ENCODE data around the gene MORN3.
A peak's percentile ranks its signal among the peaks of the same experiment; 100 is the strongest.
"Not testable (repeated sequence)": the region's sequence is repeated elsewhere in the genome, so short reads cannot be mapped to it uniquely, and the experiment has no call there.

The MORN3 gene

DNA sequence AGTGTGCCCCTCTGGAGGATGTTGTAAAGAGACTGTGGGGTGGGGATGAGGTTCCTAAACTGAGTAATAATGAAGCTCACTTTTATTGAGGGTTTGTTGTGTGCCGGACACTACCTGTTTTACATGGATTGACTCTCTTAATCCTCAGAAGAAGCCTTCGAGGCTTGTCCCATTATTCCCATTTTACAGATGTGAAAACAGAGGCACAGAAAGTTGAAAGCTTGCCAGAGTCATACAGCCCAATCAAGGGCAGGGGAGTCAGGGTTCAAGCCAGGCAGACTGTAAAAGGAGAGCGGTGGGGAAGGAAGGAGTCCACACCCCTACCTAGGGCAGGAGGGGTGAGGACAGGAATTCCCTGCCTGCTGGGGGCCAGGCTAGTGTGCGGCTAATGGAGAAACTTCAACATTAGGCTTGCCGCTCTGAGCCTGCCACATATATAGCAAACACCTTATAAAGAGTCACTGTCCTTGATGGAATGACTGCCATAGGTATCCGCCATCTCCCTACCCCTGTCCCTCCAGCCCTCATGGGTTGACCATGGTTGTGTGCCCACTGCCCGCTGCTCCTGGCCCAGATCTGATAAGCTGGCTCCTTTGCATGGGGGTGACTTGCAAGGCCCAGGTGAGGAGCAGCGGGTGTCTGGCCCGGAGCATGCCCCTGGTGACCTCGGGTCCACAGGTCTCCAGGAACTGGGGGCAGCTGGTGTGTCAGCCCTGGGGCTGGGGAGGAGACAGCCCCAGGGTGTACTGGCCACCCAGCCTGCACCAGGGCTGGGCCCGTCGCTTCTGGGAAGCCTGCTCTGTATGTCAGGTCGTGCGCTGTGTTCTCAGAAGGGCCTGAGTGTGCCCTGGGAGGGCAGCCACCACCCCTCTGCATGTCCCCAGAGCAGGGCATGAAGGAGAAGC lies 30.9 kb downstream of the MORN3 start:
- Histone ChIP-seq H3K4me1 (ENCODE audit: control insufficient read depth, insufficient read depth, low read length, unreplicated experiment) (no peaks in the 10 kb centered on the region), H3K36me3 (ENCODE audit: insufficient read depth, low read length) (no peaks in the 10 kb centered on the region), H3K4me3 (ENCODE audit: low read depth, low read length) (no peak overlapping the region), H3K27me3 (ENCODE audit: insufficient read depth, low read length) (no peaks in the 10 kb centered on the region), H3K27ac (ENCODE audit: low read depth, low read length) (no peak overlapping the region), H3K79me2 (ENCODE audit: control insufficient read depth, insufficient read depth, low read length, unreplicated experiment) (peaks cover 13% of the 10 kb centered on the region), H2AFZ (ENCODE audit: low read length, unreplicated experiment) (no peak overlapping the region)

DNA sequence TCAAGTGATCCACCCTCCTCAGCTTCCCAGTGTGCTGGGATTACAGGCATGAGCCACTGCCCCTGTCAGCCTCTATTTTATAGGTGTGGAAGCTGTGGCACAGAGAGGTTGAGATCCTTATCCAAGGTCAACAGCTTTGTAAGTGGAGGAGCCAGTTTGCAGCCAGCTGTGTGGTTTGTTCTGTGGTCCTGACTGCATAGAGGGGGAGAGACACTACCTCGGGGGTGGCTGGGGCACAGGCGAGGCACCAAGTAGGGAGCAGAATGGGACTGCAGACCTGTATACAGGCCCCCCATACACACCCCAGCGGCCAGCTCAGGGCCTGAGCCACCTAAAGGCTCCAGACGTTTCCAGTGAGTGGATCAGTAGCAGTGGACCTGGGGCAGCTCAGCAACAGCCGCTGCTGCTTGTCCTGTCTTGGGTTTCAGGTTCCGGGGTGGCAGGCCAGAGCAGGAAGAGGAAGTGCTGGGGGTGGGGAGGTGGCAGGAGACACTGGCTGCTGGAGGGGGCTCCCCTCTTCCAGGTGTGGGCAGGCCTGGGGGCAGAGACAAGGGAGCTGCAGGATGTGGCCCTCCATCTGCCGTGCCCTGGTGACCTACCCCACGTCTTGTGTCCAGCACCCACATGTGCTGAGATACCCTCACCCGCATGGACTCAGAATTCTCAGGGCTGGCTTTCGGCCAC lies 32.1 kb downstream of the MORN3 start:
- Histone ChIP-seq H2AFZ (ENCODE audit: low read length, unreplicated experiment) (no peak overlapping the region), H3K4me1 (ENCODE audit: control insufficient read depth, insufficient read depth, low read length, unreplicated experiment) (no peaks in the 10 kb centered on the region), H3K36me3 (ENCODE audit: insufficient read depth, low read length) (no peaks in the 10 kb centered on the region), H3K79me2 (ENCODE audit: control insufficient read depth, insufficient read depth, low read length, unreplicated experiment) (peaks cover 22% of the 10 kb centered on the region), H3K27me3 (ENCODE audit: insufficient read depth, low read length) (no peaks in the 10 kb centered on the region), H3K4me3 (ENCODE audit: low read depth, low read length) (no peak overlapping the region), H3K27ac (ENCODE audit: low read depth, low read length) (no peak overlapping the region)

DNA sequence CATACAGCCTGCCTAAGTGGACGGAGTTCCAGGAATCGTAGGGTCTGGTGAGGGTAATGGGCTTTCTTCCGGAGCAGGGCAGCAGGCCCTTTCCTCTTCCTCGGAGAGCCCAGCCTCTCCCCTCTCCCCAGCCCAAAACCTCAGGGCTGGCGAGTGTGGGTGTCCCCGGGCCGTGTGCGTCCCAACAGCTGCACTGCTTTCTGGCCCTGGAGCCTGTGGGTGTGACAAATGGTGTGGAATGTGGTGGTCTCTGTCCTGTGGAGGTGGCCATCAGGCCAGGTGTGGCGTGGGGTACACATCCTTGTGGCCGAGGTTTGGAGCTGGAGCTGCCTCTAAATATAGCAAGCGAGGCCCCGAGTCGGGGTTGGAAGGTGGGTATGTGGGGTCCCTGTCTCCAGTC lies 34.6 kb downstream of the MORN3 start:
- Histone ChIP-seq H3K27ac (ENCODE audit: low read depth, low read length) (no peak overlapping the region), H3K4me1 (ENCODE audit: control insufficient read depth, insufficient read depth, low read length, unreplicated experiment) (peaks cover 6% of the 10 kb centered on the region), H3K36me3 (ENCODE audit: insufficient read depth, low read length) (no peaks in the 10 kb centered on the region), H3K79me2 (ENCODE audit: control insufficient read depth, insufficient read depth, low read length, unreplicated experiment) (peaks cover 45% of the 10 kb centered on the region), H3K27me3 (ENCODE audit: insufficient read depth, low read length) (no peaks in the 10 kb centered on the region), H3K4me3 (ENCODE audit: low read depth, low read length) (no peak overlapping the region), H2AFZ (ENCODE audit: low read length, unreplicated experiment) (no peak overlapping the region)

DNA sequence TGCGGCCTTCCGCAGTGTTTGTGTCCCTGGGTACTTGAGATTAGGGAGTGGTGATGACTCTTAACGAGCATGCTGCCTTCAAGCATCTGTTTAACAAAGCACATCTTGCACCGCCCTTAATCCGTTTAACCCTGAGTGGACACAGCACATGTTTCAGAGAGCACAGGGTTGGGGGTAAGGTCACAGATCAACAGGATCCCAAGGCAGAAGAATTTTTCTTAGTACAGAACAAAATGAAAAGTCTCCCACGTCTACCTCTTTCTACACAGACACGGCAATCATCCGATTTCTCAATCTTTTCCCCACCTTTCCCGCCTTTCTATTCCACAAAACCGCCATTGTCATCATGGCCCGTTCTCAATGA lies 35.6 kb downstream of the MORN3 start:
- not testable (repeated sequence) for H3K4me3 ChIP-seq (ENCODE audit: low read depth, low read length); H3K36me3 ChIP-seq (ENCODE audit: insufficient read depth, low read length); H3K27ac ChIP-seq (ENCODE audit: low read depth, low read length); H2AFZ ChIP-seq (ENCODE audit: low read length, unreplicated experiment); H3K27me3 ChIP-seq (ENCODE audit: insufficient read depth, low read length)
- peaks cover 49% of the 10 kb centered on the region for H3K79me2 ChIP-seq (ENCODE audit: control insufficient read depth, insufficient read depth, low read length, unreplicated experiment)
- peaks cover 15% of the 10 kb centered on the region for H3K4me1 ChIP-seq (ENCODE audit: control insufficient read depth, insufficient read depth, low read length, unreplicated experiment)

DNA sequence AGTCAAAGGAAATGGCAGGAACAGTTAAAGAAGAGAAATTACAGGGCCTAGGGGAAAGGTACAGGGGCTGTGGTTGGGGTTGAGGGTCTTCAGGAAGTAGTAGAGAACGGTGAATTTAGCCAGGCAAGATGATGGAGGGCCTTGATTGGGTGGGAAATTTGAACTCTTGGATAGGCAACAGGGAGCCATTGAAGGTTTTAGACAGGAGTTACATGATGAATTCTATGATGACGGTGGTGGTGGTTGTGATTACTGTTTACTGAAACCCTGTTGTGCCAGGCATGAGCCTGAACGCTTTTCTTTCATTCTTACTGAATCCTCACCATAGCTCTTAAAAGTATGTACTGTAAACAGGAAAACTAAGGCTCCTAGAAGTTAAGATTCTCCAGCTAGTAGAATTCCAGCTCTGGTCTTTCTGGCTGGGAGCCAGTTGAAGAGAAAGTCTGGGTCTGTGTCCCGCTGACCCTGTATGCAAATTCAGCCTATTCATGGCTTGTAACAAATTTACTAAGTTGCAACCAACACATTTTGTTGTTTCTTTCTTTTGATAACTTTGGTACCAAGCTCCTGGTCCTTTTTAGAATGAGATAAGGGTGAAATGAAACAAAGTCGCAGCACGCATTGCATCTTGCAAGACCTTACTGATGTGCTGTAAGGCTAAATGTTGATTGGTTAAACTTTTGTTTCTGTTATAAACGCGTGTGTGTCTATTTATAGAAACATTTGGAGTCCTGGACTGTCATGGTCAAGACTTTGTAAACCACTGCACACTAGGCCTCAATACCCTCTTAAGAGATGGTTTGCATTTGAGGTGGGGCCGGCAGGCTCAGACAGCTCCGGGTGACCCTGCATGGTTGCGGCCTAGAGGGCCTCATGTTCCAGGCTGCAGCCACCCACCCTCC lies 37.1 kb downstream of the MORN3 start:
- H3K27me3 ChIP-seq (ENCODE audit: insufficient read depth, low read length): no peaks in the 10 kb centered on the region
- H3K79me2 ChIP-seq (ENCODE audit: control insufficient read depth, insufficient read depth, low read length, unreplicated experiment): peaks cover 54% of the 10 kb centered on the region
- H3K27ac ChIP-seq (ENCODE audit: low read depth, low read length): no peak overlapping the region
- H2AFZ ChIP-seq (ENCODE audit: low read length, unreplicated experiment): no peak overlapping the region
- H3K36me3 ChIP-seq (ENCODE audit: insufficient read depth, low read length): no peaks in the 10 kb centered on the region
- H3K4me3 ChIP-seq (ENCODE audit: low read depth, low read length): no peak overlapping the region
- H3K4me1 ChIP-seq (ENCODE audit: control insufficient read depth, insufficient read depth, low read length, unreplicated experiment): peaks cover 26% of the 10 kb centered on the region

DNA sequence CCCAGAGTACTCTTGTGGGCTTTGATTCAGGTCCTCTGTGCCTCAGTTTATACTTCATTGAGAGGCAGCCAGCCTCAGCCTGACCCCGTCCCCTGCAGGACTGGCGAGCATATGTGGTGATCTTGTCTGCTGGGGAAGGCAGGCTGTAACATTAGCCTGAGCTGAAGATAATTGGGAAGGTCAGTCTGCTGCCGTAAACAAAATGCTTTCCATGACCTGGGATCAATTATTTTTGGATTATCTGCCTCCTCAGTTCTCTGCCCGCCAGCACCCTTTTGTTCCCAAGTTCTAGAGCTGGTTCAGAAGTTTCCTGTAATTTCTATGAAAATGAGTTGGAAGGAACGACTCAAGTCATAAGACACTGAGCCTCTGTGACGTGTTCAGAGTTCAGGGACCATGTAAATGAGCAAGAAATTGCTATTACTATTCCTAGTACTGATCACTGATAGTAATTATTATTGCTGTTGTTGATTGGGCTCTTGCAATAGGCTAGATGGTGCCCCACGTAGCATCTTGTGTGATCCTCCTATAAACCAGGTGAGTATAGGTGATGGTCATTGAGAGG lies 38.6 kb downstream of the MORN3 start:
- no peaks in the 10 kb centered on the region for H3K36me3 ChIP-seq (ENCODE audit: insufficient read depth, low read length)
- H3K27me3 ChIP-seq (ENCODE audit: insufficient read depth, low read length): no peaks in the 10 kb centered on the region
- H3K4me3 ChIP-seq (ENCODE audit: low read depth, low read length): no peak overlapping the region
- H2AFZ ChIP-seq (ENCODE audit: low read length, unreplicated experiment): no peak overlapping the region
- H3K27ac ChIP-seq (ENCODE audit: low read depth, low read length): no peak overlapping the region
- peaks cover 28% of the 10 kb centered on the region for H3K4me1 ChIP-seq (ENCODE audit: control insufficient read depth, insufficient read depth, low read length, unreplicated experiment)
- peaks cover 56% of the 10 kb centered on the region for H3K79me2 ChIP-seq (ENCODE audit: control insufficient read depth, insufficient read depth, low read length, unreplicated experiment)

DNA sequence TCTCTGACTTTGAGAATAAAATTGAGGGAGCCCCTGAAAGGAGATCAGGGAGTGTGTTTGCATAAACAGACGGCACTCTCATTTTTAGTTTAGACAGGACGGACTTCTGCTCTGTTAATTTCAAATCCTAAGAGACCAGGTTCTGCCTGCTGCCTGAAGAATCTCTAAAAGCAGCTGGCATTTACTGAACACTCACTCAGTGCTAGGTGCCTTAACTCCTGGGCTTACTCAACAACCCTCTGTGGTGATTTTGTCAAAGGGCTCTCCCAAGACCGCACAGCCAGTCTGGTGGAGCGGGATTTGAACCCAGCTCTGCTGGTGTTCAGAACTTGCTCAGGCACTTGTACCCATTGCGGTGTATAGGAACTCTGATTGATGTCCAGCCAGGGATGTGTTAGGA lies 40.9 kb downstream of the MORN3 start:
- no peaks in the 10 kb centered on the region for H3K36me3 ChIP-seq (ENCODE audit: insufficient read depth, low read length)
- H3K4me1 ChIP-seq (ENCODE audit: control insufficient read depth, insufficient read depth, low read length, unreplicated experiment): peaks cover 33% of the 10 kb centered on the region
- H3K4me3 ChIP-seq (ENCODE audit: low read depth, low read length): peak overlapping the region; percentile 93
- peaks cover 56% of the 10 kb centered on the region for H3K79me2 ChIP-seq (ENCODE audit: control insufficient read depth, insufficient read depth, low read length, unreplicated experiment)
- no peak overlapping the region for H2AFZ ChIP-seq (ENCODE audit: low read length, unreplicated experiment)
- peak overlapping the region; percentile 17; the same call in 1 of the 2 replicates for H3K27ac ChIP-seq (ENCODE audit: low read depth, low read length)
- H3K27me3 ChIP-seq (ENCODE audit: insufficient read depth, low read length): no peaks in the 10 kb centered on the region

DNA sequence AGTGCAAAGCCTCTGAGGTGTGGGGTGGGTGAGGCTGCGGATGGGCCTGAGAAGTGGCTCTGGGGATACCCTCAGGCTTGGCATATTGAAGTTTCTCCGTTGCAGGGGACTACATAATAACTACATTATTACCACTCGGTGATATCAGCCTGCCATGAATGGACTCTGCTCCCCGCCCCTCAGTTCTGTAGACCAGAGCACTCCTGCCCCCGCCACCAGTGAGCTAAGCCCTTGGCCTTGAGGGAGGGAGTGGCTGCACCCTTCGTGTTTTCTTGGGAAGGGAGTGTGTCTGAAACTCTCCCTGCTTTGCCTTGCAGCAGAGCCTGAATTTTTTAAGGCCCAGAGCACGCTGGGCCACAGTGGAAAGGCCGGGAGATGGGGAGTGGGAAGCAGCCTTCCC lies 41.4 kb downstream of the MORN3 start:
- no peak overlapping the region for H2AFZ ChIP-seq (ENCODE audit: low read length, unreplicated experiment)
- H3K79me2 ChIP-seq (ENCODE audit: control insufficient read depth, insufficient read depth, low read length, unreplicated experiment): peaks cover 54% of the 10 kb centered on the region
- H3K4me1 ChIP-seq (ENCODE audit: control insufficient read depth, insufficient read depth, low read length, unreplicated experiment): peaks cover 33% of the 10 kb centered on the region
- no peaks in the 10 kb centered on the region for H3K27me3 ChIP-seq (ENCODE audit: insufficient read depth, low read length)
- H3K4me3 ChIP-seq (ENCODE audit: low read depth, low read length): peak overlapping the region; percentile 93
- no peaks in the 10 kb centered on the region for H3K36me3 ChIP-seq (ENCODE audit: insufficient read depth, low read length)
- H3K27ac ChIP-seq (ENCODE audit: low read depth, low read length): peak overlapping the region; percentile 62; the same call in 1 of the 2 replicates

DNA sequence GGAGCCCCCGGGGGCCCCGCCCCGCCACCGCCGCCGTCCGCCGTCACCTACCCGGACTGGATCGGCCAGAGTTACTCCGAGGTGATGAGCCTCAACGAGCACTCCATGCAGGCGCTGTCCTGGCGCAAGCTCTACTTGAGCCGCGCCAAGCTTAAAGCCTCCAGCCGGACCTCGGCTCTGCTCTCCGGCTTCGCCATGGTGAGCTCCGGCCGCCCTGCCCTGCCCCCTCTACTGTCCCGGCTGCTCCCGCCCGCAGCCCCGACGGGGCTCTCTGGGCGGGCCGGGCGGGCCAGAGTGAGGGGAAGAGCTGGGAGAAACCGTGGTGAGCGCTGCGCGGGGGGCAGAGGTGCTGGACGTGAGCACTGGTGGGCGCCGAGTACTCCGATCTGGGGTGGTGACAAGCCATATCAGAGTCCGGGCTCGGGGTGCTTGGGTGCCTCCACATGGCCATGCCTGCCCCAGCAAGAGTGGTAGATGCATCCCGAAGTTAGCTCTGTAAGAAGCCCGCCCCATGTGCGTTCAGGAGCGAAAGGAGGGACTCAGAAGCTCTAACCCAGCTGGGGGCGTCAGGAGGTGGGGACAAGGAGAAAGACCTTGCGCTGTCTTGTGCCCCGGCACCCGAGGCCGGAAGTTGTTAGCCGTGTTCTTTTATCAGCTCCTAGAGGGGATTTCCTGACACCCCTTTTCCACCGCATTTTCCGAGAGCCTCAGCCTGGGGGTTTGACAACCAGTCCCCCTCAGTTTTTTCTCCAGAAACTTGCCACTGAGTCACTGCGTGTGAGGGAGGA lies 42.4 kb downstream of the MORN3 start:
- H2AFZ ChIP-seq (ENCODE audit: low read length, unreplicated experiment): peak overlapping the region; percentile 94
- no peaks in the 10 kb centered on the region for H3K36me3 ChIP-seq (ENCODE audit: insufficient read depth, low read length)
- peak overlapping the region; percentile 62 for H3K27ac ChIP-seq (ENCODE audit: low read depth, low read length)
- peaks cover 44% of the 10 kb centered on the region for H3K79me2 ChIP-seq (ENCODE audit: control insufficient read depth, insufficient read depth, low read length, unreplicated experiment)
- H3K4me3 ChIP-seq (ENCODE audit: low read depth, low read length): peak overlapping the region; percentile 93
- H3K27me3 ChIP-seq (ENCODE audit: insufficient read depth, low read length): no peaks in the 10 kb centered on the region
- peaks cover 33% of the 10 kb centered on the region for H3K4me1 ChIP-seq (ENCODE audit: control insufficient read depth, insufficient read depth, low read length, unreplicated experiment)
